Suppressor macrophage treated with lipopolysaccharide for 1 hour (primary cell): ENCODE results near the gene ZNF91.
A peak's percentile ranks its signal among the peaks of the same experiment; 100 is the strongest.
"Not testable (repeated sequence)": the region's sequence is repeated elsewhere in the genome, so short reads cannot be mapped to it uniquely, and the experiment has no call there.

Source experiments
- DNase-seq, 3 donors: peaks; one replicate each; pipeline ENCODE4 v3.0.0-alpha.2; 2020 to 2022

Gene ZNF91

GRCh38 chr19:23394511-23394910, 760 bp downstream of the ZNF91 start:
- peak; percentile 24 to 32 (median 29) for DNase-seq

- DNase-seq = no peak
Observed at GRCh38 chr19:23393121-23393520, 2.1 kb downstream of the ZNF91 start.

- DNase-seq = no peak
Observed at GRCh38 chr19:23391236-23391635, 4.0 kb downstream of the ZNF91 start.

GRCh38 chr19:23385404-23385803, 9.9 kb downstream of the ZNF91 start:
- DNase-seq = no peak

GRCh38 chr19:23384858-23385257, 10.4 kb downstream of the ZNF91 start:
- DNase-seq = no peak

GRCh38 chr19:23384166-23384565, 11.1 kb downstream of the ZNF91 start:
- no peak for DNase-seq

DNA sequence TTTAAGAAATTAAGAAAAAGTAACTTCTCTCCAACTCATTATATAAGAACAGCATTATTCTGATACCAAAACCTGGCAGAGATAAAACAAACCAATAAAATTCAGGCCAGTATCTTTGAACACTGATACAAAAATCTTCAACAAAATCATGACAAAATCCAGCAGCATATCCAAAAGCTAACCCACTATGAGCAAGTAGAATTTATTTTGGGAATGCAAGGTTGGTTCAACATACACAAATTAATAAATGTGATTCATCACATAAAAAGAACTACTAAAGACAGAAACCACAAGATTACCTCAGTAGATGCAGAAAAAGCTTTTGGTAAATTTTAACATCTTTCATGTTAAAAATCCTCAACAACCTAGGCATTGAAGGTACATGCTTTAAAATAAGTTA, 12.3 kb downstream of the ZNF91 start:
- no peak for DNase-seq

GRCh38 chr19:23381114-23381513, 14.2 kb downstream of the ZNF91 start:
- DNase-seq = no peak

DNA sequence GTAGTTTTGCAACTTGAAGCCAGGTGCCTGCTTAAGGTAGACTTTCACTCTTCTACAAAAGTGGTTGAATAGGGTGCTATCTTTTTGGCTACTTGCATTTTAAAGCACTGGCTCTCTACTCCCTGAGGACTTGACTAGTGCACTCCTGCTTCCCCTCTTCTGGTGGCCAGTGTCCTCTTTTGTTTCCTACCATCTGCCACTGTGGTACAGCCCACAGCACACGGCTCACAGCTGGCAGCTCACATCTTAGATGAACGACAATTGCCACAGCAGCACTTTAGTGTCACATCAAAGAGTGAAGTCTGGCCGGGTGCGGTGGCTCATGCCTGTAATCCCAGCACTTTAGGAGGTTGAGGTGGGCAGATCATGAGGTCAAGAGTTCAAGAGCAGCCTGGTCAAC, 15.6 kb downstream of the ZNF91 start:
- DNase-seq = not testable (repeated sequence)

- DNase-seq = no peak
Observed at GRCh38 chr19:23378948-23379347, 16.3 kb downstream of the ZNF91 start.

DNA sequence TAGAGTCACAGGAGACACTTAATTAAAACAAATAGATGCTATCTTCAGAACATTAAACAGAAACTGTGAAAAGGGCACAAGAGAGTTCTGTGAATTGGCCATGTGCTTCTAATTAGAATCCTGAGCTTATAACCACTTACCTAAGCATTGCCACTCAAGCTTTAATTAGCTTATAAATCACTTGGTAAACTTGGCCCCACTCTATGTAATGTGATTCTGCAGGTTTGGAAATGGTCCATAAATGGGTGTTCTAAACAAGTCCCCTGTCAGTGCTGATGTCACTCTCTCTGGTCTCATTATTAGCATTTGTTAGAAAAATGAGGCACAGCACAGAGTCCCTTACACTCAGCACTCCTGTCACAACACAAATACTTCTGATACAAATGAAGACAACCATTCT, 18.0 kb downstream of the ZNF91 start:
- no peak for DNase-seq

GRCh38 chr19:23366437-23366836, 28.8 kb downstream of the ZNF91 start:
- DNase-seq = no peak

DNA sequence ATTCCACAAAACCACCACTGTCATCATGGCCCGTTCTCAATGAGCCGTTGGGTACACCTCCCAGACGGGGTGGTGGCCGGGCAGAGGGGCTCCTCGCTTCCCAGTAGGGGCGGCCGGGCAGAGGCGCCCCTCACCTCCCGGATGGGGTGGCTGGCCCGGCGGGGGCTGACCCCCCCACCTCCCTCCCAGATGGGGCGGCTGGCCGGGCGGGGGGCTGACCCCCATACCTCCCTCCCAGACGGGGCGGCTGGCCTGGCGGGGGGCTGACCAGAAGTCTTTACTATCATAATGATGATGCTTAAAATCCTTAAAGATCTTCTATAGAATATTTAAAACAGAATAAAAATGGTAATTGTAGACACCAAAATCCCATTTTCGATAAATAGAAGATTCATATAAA, 29.2 kb downstream of the ZNF91 start:
- not testable (repeated sequence) for DNase-seq

- DNase-seq = no peak
Observed at GRCh38 chr19:23365222-23365621, 30.0 kb downstream of the ZNF91 start.

DNA sequence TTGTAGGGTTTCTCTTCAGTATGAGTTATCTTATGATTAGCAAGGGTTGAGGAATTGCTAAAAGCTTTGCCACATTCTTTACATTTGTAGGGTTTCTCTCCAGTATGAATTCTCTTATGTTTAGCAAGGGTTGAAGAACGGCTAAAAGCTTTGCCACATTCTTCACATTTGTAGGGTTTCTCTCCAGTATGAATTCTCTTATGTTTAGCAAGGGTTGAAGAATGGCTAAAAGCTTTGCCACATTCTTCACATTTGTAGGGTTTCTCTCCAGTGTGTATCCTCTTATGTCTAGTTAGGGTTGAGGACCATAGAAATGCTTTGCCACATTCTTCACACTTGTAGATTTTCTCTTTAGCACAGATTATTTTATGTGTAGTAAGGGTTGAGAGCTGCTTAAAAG, 33.4 kb downstream of the ZNF91 start:
- DNase-seq = not testable (repeated sequence)

DNA sequence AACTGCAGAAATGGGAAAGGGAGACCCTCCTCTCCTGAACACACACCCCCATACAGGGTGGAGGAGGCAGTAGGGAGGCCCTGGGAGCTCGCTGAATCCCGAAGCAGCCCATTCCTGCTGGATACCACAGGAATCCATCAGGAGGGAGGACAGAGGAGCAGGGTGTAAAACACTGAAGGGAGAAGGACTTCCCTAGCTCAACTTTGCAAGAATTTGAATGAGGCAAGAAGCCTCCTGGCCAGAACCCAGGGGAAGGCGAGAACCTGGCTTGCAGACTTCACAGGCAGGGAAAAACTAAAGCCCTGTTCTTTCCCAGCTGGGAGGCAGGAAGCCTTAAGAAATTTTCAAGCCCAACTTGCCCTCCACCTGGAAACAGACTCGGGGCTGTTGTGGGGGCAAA, 43.5 kb downstream of the ZNF91 start:
- no peak for DNase-seq

DNA sequence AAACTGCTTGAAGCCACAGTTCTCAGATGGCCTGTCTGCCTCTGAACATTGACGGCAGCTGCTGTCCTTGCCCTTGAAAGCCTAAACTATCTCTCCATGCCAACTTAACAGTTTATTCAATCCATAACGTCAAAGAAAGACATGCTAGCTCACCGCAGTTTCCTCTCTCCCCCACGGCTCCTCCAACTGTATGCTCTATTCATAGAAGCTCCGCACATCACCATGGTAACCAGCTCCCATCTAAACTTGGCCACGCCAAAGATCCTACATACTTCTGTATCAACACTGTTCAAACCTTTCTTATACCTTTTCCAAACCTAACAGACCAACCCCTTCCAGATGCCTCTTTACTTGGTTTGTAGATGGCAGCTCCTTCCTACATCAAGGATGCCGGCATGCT, 48.6 kb downstream of the ZNF91 start:
- DNase-seq = no peak

- DNase-seq = no peak
Observed at GRCh38 chr19:23345838-23346237, 49.4 kb downstream of the ZNF91 start.

- DNase-seq = no peak
Observed at GRCh38 chr19:23343434-23344010, 51.7 kb downstream of the ZNF91 start.

DNA sequence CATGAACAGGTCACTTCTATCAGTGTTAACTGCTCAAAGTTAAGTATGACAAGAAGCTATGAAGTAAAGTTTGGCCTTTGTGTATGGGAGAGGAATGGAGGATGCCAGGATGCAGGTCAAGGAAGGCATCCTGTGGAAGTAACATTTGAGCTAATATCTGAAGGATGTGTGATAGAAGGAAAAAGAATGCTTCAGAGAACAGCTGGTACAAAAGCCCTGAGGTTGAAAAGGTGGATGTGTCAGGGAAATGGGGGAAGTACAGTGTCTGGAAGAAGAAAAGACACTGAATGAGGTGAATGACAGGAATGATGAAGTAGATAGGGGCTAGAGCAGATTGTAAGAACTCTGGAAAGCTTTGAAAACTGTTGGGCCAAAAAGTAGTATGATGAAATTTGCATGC, 67.1 kb downstream of the ZNF91 start:
- DNase-seq = no peak

DNA sequence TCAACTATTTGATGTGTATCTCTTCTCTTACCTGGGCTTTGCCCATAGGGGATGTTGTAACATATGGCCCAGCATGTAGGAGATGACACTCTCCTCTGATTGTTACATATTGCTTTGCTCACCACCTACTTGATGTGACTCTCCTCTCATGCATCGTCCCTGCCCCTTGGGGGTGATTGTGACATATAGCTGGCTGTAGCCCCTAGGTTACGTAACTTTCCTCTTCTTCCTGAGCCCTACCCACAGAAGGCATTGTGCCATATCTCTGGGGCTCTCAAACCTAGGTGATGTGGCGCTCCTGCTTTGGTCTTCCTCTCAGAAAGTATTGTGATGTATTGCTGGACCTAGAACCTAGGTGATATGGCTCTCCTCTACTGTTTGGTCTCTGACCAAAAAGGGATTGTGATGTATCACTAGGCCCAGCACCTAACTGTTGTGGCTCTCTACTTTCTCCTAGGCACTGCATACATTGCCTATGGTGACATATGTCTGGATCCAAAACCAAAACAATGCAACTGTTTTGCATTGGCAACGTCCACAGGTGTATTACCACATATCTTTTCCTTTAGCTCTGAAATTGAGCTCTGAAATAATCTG, 73.2 kb downstream of the ZNF91 start:
- DNase-seq = no peak

DNA sequence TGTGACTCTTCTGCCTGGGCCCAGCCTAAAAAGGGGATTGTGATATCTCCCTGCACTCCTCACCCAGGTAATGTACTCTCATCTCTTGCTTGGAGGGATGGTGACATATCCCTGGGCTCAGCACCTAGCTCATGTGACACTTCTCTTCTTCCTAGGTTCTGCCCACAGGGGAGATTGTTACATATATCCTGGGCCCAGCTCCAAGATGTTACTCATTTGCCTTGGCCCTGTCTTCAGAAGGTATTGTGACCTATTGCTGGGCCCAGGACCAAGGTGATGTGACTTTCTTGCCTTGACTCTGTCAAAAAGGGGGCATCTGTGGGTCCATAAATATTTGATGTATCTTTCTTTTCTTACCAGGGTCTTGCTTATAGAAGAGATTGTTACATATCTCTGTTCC, 73.9 kb downstream of the ZNF91 start:
- DNase-seq = not testable (repeated sequence)

DNA sequence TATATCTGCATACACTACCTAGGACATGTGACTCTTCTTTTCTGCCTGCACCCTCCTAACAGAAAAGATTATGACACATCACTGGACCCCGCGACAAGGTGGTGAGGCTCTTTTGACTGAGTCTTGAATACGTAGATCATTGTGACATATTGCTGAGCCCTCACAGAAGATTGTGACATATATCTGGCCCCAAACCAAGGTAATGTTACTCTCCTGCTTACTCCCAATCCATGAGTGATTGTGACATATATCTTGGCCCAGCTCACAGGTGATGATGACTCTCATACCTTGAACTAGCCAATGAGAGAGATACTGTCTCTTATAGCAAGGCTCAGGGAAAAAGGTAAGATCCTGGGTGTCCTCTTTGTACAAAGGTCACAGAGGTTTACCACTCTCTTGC, 75.7 kb downstream of the ZNF91 start:
- not testable (repeated sequence) for DNase-seq

DNA sequence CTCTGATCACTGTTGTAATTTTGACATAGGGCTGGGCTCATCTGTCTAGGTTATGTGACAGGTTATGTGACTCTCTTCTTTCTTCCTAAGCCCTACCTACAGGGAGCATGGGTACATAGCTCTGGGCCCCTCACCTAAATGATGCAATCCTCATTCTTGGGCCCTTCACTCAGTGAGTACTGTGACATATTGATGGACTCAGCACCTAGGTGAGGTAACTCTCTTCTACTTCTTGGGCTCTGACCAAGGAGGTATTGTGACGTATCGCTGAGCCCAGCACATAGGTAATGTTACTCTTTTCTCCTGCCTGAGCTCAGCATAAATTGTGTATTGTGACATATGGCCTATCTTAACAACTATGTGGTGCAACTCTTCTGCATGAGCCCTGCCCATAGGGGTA, 76.3 kb downstream of the ZNF91 start:
- DNase-seq = not testable (repeated sequence)

- DNase-seq = no peak
Observed at GRCh38 chr19:23318143-23318542, 77.1 kb downstream of the ZNF91 start.
